IgD-negative memory B cell (primary cell): ENCODE results near the gene PIP4K2A. TPM values are rescaled to one million over a fixed set of nuclear protein-coding genes. Genes with fewer than 3 reads are reported as not detected.
"Not testable (repeated sequence)": the region's sequence is repeated elsewhere in the genome, so short reads cannot be mapped to it uniquely, and the experiment has no call there.

Source experiments
- H3K27ac Mint-ChIP-seq, 3 donors: one replicate each; pipeline ENCODE4 v1.8.0; 2020 to 2022; ENCODE audit warnings: mild to moderate bottlenecking in 3 of 3, mixed read lengths in 3 of 3, moderate library complexity in 1 of 3
- H3K27me3 Mint-ChIP-seq: one replicate; pipeline ENCODE4 v1.8.0; 2021; ENCODE audit warnings: mixed read lengths
- H3K36me3 Mint-ChIP-seq: one replicate; pipeline ENCODE4 v1.8.0; 2020; ENCODE audit warnings: mild to moderate bottlenecking, mixed read lengths
- H3K4me1 Mint-ChIP-seq, 3 donors: one replicate each; pipeline ENCODE4 v1.8.0; 2020 to 2022; ENCODE audit warnings: mixed read lengths in 3 of 3, mild to moderate bottlenecking in 1 of 3
- H3K4me3 Mint-ChIP-seq, 4 donors: one replicate each; pipeline ENCODE4 v1.8.0; 2020 to 2022; ENCODE audit warnings: mild to moderate bottlenecking in 4 of 4, mixed read lengths in 4 of 4, moderate library complexity in 3 of 4
- H3K9me3 Mint-ChIP-seq, 3 donors: one replicate each; pipeline ENCODE4 v1.8.0; 2020 to 2021; ENCODE audit warnings: mixed read lengths in 3 of 3, mild to moderate bottlenecking in 1 of 3
- polyA plus RNA-seq: library from polyadenylated mRNA; unstranded; fragments of 300-500 nt; fragmentation: Illumina TruSeq; gene quantifications from one replicate; pipeline ENCODE4 v1.2.3, GENCODE V29; 2021

PIP4K2A gene
- polyA plus RNA-seq, 1 donor from 2014 or later = 43.2 TPM

DNA sequence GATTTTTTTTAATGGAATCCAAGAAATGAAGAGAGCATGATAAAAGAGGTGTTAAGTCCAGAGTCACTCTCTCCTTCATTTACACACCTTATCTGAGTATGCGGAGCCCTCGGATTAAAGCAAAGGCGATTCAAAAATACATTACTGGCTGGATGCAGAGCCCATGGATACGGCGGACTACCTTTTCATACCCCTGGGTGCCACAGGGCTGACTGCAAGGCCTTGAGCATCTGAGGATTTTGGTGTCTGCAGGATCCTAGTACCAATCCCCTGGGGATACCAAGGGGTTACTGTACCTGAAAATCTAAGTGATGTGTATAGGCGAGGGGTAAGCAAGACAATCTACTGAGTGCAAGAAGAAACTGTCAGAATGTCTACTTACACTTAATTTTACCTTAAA is 20.5 kb downstream of the PIP4K2A start:
- Mint-ChIP-seq H3K4me1 (peaks cover 54 to 71% (median 68%) of the 10 kb centered on the region in 3 donors), H3K27ac (peak overlapping the region; percentile 71 to 86 (median 78)), H3K4me3 (peak overlapping the region in 3 of 4 donors; percentile 15 to 63 (median 26)), H3K36me3 (peaks cover 2% of the 10 kb centered on the region), H3K27me3 (no peaks in the 10 kb centered on the region), H3K9me3 (no peaks in the 10 kb centered on the region)

DNA sequence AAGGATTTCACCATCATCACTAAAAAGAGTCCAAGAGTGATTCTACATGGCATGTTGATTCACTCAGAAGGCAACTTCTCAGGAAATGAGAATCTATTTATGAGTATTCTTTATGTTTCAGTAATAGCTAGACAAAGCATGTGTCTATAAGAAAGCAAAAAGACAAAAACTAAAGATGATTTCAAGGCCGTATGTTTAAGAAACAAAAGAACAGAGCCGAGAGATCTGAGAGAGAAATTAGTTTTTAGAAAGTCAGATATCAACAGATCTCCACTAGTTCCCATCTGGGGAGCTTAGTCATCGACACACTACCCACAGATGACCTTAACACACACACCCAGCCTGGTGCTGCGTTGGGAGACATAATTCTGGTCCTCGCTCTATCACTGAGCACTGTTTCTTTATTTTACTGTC is 21.0 kb downstream of the PIP4K2A start:
- Mint-ChIP-seq H3K27me3 (no peaks in the 10 kb centered on the region), H3K9me3 (no peaks in the 10 kb centered on the region), H3K36me3 (peaks cover 2% of the 10 kb centered on the region), H3K4me3 (peak overlapping the region in 3 of 4 donors; percentile 15 to 63 (median 26)), H3K4me1 (peaks cover 57 to 73% (median 73%) of the 10 kb centered on the region in 3 donors), H3K27ac (peak overlapping the region; percentile 71 to 86 (median 78))

DNA sequence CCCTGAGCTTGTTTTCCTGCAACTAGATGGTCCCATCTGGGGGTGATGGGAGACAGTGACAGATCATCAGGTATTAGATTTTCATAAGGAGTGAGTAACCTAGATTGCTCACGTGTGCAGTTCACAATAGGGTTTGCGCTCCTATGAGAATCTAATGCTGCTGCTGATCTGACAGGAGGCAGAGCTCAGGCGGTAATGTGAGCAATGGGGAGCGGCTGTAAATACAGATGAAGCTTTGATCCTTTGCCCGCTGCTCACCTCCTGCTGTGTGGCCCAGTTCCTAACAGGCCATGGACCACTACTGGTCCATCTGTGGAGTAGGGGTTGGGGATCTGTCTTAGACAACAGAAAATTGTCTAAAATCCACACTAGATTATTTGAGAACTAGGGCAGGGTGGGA is 22.3 kb downstream of the PIP4K2A start:
- H3K9me3 Mint-ChIP-seq, H3K27me3 Mint-ChIP-seq, H3K36me3 Mint-ChIP-seq: not testable (repeated sequence)
- peak overlapping the region; percentile 53 to 86 (median 60) for H3K27ac Mint-ChIP-seq
- H3K4me3 Mint-ChIP-seq = peak overlapping the region in 2 of 4 donors; percentile 42 to 45
- peaks cover 55 to 76% (median 74%) of the 10 kb centered on the region in 3 donors for H3K4me1 Mint-ChIP-seq

DNA sequence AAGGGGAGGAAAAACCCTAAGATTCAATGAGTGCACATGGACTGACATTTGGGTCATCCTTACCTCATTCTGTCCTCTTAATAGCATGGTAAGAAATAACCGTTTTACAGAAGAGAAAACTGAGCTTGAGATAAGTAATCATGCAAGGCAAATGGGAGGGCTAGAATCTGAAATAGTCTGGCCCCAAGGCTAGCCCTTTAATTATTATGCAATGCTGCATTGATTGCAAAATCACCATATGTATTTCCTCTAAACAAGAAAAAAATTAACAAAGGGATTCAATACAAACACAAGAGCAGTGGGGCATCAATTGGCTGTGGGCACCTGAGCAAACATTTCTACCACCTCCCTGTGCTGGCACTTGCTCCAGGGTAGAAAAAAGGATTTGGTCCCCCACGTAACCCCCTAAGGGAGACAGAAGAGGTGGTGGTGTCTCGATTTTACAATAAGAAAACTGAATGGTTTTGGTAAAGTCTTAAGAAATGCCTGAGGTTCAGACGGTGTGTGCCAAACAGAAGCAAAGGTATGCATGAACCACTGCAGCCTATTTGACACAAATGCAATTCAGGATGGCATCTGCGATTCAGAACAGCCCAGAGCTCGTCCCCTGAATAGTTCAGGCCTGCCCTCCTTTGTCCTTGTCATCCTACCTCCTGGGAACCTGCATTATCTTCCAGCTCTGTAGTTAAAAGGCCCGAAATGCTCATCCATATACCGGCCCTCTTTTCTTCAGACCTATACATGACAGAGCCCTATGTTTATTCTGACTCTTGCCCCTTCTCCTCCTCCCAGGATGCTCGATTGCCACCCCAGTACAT is 23.6 kb downstream of the PIP4K2A start:
- Mint-ChIP-seq H3K9me3 (no peaks in the 10 kb centered on the region), H3K27me3 (no peaks in the 10 kb centered on the region), H3K4me1 (peaks cover 54 to 74% (median 73%) of the 10 kb centered on the region in 3 donors), H3K36me3 (peaks cover 2% of the 10 kb centered on the region), H3K4me3 (peak overlapping the region in 2 of 4 donors; percentile 57 to 61), H3K27ac (peak overlapping the region in 2 of 3 donors; percentile 85 to 93)

DNA sequence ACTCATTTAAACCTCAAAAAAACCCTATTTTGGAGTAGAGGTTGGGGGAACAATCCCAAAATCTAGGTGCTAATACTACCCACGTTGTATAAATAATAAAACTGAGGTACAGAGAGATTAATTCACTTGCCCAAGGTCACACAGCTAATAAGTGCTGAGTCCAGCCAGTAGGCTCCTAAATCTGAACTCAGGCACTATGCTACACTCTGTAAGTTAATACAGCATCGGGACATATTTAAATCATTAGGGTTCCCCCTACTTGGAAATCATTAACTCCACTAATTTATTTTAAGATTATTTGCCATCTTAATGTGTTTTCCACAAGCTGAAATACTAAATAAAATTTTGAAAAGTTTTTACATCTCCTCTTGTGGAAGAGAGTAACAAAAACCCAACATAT is 24.2 kb downstream of the PIP4K2A start:
- no peaks in the 10 kb centered on the region for H3K9me3 Mint-ChIP-seq
- no peak overlapping the region for H3K4me3 Mint-ChIP-seq
- peaks cover 57 to 74% (median 71%) of the 10 kb centered on the region in 3 donors for H3K4me1 Mint-ChIP-seq
- H3K27me3 Mint-ChIP-seq = no peaks in the 10 kb centered on the region
- peak overlapping the region in 2 of 3 donors; percentile 85 to 93 for H3K27ac Mint-ChIP-seq
- peaks cover 2% of the 10 kb centered on the region for H3K36me3 Mint-ChIP-seq

DNA sequence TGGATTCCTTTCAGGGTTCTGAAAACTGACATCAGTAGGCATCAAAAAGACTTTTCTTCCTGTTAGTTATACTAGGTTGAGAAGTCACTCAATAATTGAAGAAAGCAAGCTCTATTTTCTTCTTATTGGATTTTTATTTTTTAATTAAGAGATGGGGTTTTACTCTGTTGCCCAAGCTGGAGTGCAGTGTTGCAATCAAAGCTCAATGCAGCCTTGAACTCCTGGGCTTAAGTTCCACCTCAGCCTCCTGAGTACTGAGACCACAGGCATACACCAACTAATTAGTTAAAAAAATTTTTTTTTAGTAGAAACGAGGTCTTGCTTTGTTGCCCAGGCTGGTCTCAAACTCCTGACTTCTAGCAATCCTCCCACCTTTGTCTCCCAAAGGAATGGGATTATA is 28.0 kb downstream of the PIP4K2A start:
- Mint-ChIP-seq H3K4me1 (peaks cover 67 to 77% (median 76%) of the 10 kb centered on the region in 3 donors), H3K9me3 (no peaks in the 10 kb centered on the region), H3K27me3 (no peaks in the 10 kb centered on the region), H3K4me3 (no peak overlapping the region), H3K27ac (peak overlapping the region in 2 of 3 donors; percentile 23 to 61), H3K36me3 (no peaks in the 10 kb centered on the region)

DNA sequence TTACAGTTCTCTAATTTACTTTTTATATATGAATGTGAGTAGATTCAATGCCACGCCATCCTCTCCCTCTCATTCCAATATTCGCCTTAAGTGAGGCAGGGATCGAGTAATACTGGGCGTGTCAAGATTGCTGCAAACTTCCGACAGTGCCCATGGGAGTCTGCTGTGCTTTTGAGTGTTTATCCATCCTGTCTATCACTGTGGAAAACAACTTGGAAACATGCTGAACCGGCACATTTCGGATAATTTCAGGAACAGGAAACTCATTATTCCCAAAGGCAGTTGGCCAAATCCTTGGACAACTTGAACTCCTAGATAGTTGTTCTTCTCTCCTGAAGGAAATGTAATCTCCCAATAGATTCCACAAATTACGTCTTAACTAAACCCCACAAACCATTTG is 28.5 kb downstream of the PIP4K2A start:
- Mint-ChIP-seq H3K27me3 (no peaks in the 10 kb centered on the region), H3K36me3 (no peaks in the 10 kb centered on the region), H3K4me1 (peaks cover 65 to 77% (median 74%) of the 10 kb centered on the region in 3 donors), H3K9me3 (no peaks in the 10 kb centered on the region), H3K27ac (peak overlapping the region; percentile 23 to 61 (median 57)), H3K4me3 (no peak overlapping the region)

DNA sequence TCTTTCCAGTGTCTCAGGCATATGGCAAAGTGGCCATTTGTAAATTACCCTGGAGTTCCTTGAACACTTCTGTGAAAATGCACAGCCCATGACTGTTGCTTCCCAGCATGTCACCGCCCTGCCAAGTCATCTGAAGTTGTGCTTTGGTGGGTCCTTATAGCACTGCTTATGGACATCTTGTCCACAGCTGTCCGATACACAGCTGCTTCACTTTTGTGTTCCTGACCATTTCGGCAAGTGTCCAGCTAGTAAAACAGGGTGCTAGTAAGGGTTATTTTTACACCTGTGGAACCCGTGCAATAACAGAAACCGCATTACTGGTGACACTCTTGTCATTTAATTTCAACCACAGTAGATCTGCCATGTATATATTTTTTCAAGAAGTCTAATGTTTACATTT is 29.7 kb downstream of the PIP4K2A start:
- Mint-ChIP-seq H3K4me1 (peaks cover 61 to 75% (median 69%) of the 10 kb centered on the region in 3 donors), H3K36me3 (no peaks in the 10 kb centered on the region), H3K27me3 (no peaks in the 10 kb centered on the region), H3K9me3 (no peaks in the 10 kb centered on the region), H3K27ac (peak overlapping the region; percentile 78 to 88 (median 84)), H3K4me3 (peak overlapping the region in 1 of 4 donors; percentile 86)

DNA sequence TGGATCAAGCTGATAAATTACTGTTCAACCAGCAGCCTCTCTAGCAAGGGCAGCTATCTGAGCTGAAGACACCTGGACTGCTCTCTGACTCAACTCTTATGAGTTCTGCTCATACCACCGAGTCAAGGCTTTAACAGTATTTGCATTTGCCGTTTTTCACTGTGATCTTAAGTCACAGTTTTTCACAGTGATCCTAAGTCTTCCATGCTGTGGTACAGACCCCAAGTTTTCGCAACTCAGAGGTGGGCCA is 31.3 kb downstream of the PIP4K2A start:
- Mint-ChIP-seq H3K4me3 (peak overlapping the region; percentile 41 to 86 (median 76)), H3K27ac (peak overlapping the region; percentile 84 to 96 (median 91)), H3K9me3 (no peaks in the 10 kb centered on the region), H3K27me3 (no peaks in the 10 kb centered on the region), H3K36me3 (peaks cover 2% of the 10 kb centered on the region), H3K4me1 (peaks cover 60 to 71% (median 68%) of the 10 kb centered on the region in 3 donors)

DNA sequence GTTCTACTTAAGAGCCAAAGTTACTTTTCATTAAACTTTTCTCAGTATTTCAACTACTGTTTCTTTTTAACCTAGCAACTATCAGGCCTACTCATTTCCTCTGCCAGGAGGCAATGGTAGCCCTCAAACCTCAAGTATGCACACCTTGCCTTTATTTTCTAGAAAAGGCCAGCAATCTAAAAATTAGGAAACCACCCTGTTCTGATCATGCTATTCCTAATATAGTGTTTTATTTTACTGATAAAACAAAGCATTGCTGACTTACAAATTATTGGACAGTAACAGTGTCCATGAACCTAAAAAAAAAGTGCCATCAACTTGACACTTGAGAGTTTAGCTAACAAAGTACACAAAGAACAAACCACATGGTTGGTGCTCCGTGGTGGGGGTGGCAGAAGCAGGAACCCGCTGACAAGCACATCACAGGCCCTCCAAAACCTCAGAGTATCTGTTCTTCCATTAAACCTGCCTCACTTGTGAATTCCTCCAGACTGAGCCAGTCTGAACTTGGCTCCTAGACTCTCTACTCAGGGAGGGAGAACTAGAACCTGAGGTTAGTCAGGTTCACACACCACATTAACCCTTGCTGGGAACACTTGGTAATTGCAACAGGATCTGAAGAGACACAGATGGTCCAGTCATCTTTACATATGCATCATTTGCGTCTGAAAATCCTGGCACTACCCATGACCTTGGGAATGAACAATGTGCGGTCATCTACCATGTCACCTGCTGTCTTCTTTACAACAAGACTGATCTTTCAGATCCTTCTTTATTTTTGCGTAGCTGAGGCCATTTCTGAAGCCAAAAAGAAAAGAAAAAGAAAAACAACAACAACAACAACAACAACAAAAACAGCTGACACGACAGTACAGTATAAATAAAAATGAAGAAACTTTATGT is 31.9 kb downstream of the PIP4K2A start:
- H3K4me3 Mint-ChIP-seq = peak overlapping the region; percentile 41 to 86 (median 76)
- peaks cover 3% of the 10 kb centered on the region for H3K36me3 Mint-ChIP-seq
- H3K27me3 Mint-ChIP-seq = no peaks in the 10 kb centered on the region
- H3K27ac Mint-ChIP-seq = peak overlapping the region; percentile 84 to 96 (median 91)
- H3K4me1 Mint-ChIP-seq = peaks cover 60 to 70% (median 65%) of the 10 kb centered on the region in 3 donors
- no peaks in the 10 kb centered on the region for H3K9me3 Mint-ChIP-seq

DNA sequence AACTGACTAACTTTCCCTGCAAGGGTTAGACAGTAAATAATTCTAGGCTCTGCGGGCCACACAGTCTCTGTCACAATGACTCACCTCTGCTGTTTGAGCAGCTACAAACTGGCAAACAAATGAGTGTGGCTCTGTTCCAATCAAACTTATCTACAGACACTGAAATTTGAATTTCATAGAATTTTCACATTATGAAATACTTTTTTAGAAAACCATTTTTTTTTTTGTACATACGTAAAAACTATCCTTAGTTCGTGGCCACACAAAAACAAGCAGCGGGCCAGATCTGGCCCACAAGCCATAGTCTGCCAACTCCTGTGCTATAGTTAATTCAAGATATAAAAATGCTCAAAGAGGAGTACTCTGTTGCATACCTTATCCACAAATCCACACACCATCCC is 32.6 kb downstream of the PIP4K2A start:
- Mint-ChIP-seq H3K9me3 (no peaks in the 10 kb centered on the region), H3K4me1 (peaks cover 62 to 73% (median 67%) of the 10 kb centered on the region in 3 donors), H3K27ac (peak overlapping the region; percentile 84 to 96 (median 91)), H3K27me3 (no peaks in the 10 kb centered on the region), H3K4me3 (peak overlapping the region in 3 of 4 donors; percentile 66 to 86 (median 73)), H3K36me3 (peaks cover 3% of the 10 kb centered on the region)

DNA sequence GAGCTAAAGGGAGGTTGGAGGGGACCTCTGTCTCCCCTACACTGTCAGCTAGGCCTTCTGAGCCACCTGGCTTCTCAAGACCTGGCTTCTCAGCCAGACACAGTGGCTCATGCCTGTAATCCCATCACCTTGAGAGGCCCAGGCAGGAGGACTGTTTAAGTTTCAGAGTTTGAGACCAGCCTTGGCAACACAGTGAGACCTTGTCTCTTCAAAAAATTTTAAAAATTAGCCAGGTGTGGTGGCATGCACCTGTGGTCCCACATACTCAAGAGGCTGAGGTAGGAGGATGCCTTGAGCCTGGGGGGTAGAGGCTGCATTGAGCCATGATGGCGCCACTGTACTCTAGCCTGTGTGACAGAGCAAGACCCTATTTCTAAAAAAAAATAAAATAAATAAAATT is 33.1 kb downstream of the PIP4K2A start:
- Mint-ChIP-seq H3K4me1 (peaks cover 66 to 76% (median 71%) of the 10 kb centered on the region in 3 donors), H3K4me3 (peak overlapping the region in 2 of 4 donors; percentile 29 to 72), H3K27me3 (no peaks in the 10 kb centered on the region), H3K9me3 (no peaks in the 10 kb centered on the region), H3K27ac (peak overlapping the region in 2 of 3 donors; percentile 21 to 37), H3K36me3 (peaks cover 3% of the 10 kb centered on the region)

DNA sequence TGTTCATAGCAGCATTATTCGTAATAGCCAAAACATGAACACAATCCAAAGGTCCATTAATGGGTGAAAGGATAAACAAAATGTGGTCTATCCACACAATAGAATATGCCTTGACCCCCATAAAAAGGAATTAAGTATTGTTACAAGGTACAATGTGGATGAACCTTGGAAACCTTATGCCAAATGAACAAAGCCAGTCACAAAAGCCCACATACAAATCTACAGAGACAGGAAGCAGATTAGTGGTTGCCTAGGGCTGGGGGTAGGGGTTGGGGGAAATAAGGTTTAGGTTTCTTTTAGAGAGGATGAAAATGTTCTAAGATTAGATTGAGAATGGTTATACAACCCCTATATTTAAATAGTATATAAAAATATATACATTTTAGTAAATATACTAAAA is 34.8 kb downstream of the PIP4K2A start:
- Mint-ChIP-seq H3K9me3 (no peaks in the 10 kb centered on the region), H3K27ac (no peak overlapping the region), H3K4me3 (no peak overlapping the region), H3K4me1 (peaks cover 66 to 74% (median 72%) of the 10 kb centered on the region in 3 donors), H3K27me3 (no peaks in the 10 kb centered on the region), H3K36me3 (peaks cover 8% of the 10 kb centered on the region)

DNA sequence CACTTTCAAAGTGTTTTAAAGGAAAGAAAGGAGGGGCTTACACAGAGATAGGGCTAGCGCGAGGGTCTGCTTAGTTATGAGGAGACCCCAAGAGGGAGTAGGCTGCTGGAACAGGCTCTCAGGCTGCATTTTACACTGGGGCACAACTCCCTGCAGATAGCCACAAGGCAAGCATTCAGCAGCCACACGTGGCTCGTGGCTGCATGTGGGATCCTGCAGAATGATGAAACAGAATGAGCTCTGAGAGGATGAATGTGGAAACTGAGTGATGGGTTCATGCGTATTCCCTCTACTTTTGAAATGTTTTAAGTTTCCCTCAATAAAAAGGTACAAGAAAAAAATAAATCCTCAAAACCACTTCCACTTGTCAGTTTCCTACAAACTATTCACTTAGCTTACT is 37.0 kb downstream of the PIP4K2A start:
- no peaks in the 10 kb centered on the region for H3K27me3 Mint-ChIP-seq
- no peaks in the 10 kb centered on the region for H3K9me3 Mint-ChIP-seq
- H3K36me3 Mint-ChIP-seq = peaks cover 8% of the 10 kb centered on the region
- peak overlapping the region; percentile 11 to 85 (median 50) for H3K27ac Mint-ChIP-seq
- peak overlapping the region in 1 of 4 donors; percentile 59 for H3K4me3 Mint-ChIP-seq
- H3K4me1 Mint-ChIP-seq = peaks cover 58 to 71% (median 68%) of the 10 kb centered on the region in 3 donors

DNA sequence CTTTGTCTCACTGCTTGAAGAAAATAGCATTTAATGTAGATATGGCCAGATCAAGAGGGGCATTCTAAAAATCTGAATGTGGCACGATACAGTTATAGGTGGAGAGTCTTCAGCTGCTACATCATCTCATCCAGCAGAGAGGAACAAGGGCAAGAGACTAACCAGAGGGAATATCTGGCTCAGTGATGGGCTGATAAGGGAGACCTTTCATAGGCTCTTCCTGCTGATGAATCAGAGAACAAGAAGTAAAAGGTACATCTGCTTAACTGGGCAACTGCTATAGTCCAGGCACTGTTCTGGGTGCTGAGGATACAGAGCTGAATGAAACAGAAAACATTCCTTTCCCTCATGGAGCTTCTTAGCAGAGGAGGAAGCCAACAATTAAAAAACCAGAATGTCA is 37.9 kb downstream of the PIP4K2A start:
- peaks cover 8% of the 10 kb centered on the region for H3K36me3 Mint-ChIP-seq
- no peaks in the 10 kb centered on the region for H3K27me3 Mint-ChIP-seq
- peak overlapping the region; percentile 12 to 88 (median 63) for H3K27ac Mint-ChIP-seq
- H3K9me3 Mint-ChIP-seq = no peaks in the 10 kb centered on the region
- H3K4me3 Mint-ChIP-seq = no peak overlapping the region
- H3K4me1 Mint-ChIP-seq = peaks cover 57 to 71% (median 71%) of the 10 kb centered on the region in 3 donors
